WTC11 (cell line): ENCODE results near the gene CCDC175. TPM values are rescaled to one million over a fixed set of nuclear protein-coding genes. Genes with fewer than 3 reads are reported as not detected.

Experiments
- ATAC-seq: fragments of 200-7000 bp; cut with Tn5 transposase; 2 replicates; pipeline ENCODE4 v1.10.0; 2021; ENCODE audit warnings: mild to moderate bottlenecking, moderate library complexity
- CTCF ChIA-PET: fragments of 300-600 bp; sonication (Branson Sonifier 250); formaldehyde crosslinking; loops from one replicate; lab custom pipeline; 2021; ENCODE audit warnings: antibody characterized with exemption; lab: Charles Lee
- POLR2A ChIA-PET: fragments of 350-600 bp; sonication (Branson Sonifier 250); formaldehyde crosslinking; loops from one replicate; lab custom pipeline; 2021; ENCODE audit warnings: antibody characterized with exemption; lab: Charles Lee
- DNase-seq: peaks from one replicate; pipeline ENCODE4 v3.0.0; 2021; ENCODE audit warnings: low spot score
- H3K27ac Mint-ChIP-seq: 2 replicates; pipeline ENCODE4 v1.8.0; 2021; ENCODE audit warnings: mixed read lengths
- H3K27me3 Mint-ChIP-seq: 2 replicates; pipeline ENCODE4 v1.8.0; 2021; ENCODE audit warnings: low read depth, mild to moderate bottlenecking, moderate library complexity, mixed read lengths
- H3K36me3 Mint-ChIP-seq: 2 replicates; pipeline ENCODE4 v1.8.0; 2021; ENCODE audit warnings: mixed read lengths
- H3K4me1 Mint-ChIP-seq: 2 replicates; pipeline ENCODE4 v1.8.0; 2022; ENCODE audit warnings: mixed read lengths
- H3K4me3 Mint-ChIP-seq: 2 replicates; pipeline ENCODE4 v1.8.0; 2021; ENCODE audit warnings: mild to moderate bottlenecking, moderate library complexity, mixed read lengths
- H3K9me3 Mint-ChIP-seq: 2 replicates; pipeline ENCODE4 v1.8.0; 2021; ENCODE audit warnings: mixed read lengths
- AFF4 ChIP-seq: sonication (generic); formaldehyde crosslinking; IDR thresholded peaks from 2 replicates; pipeline ENCODE4 v1.8.1; 2023; ENCODE audit warnings: mild to moderate bottlenecking, missing genetic modification reagents, borderline replicate concordance
- CTCF ChIP-seq: fragments of 200-600 bp; IDR thresholded peaks from 2 replicates; pipeline ENCODE4 v1.8.0; 2022; ENCODE audit warnings: antibody characterized with exemption
- E2F1 ChIP-seq: sonication (generic); formaldehyde crosslinking; IDR thresholded peaks from 2 replicates; pipeline ENCODE4 v1.8.0; 2022; ENCODE audit warnings: mild to moderate bottlenecking, missing genetic modification reagents
- EMX1 ChIP-seq: fragments of 250-450 bp; sonication (Bioruptor Pico); IDR thresholded peaks from 2 replicates; pipeline ENCODE4 v1.8.0; 2021; ENCODE audit warnings: mild to moderate bottlenecking
- ERG ChIP-seq: fragments of 250-450 bp; sonication (Bioruptor Pico); IDR thresholded peaks from 2 replicates; pipeline ENCODE4 v1.8.0; 2021; ENCODE audit warnings: mild to moderate bottlenecking
- ETV6 ChIP-seq: sonication (generic); formaldehyde crosslinking; IDR thresholded peaks from 2 replicates; pipeline ENCODE4 v1.8.1; 2022; ENCODE audit warnings: mild to moderate bottlenecking, missing genetic modification reagents
- FOXP1 ChIP-seq: sonication (generic); formaldehyde crosslinking; IDR thresholded peaks from 2 replicates; pipeline ENCODE4 v1.8.0; 2022; ENCODE audit warnings: missing genetic modification reagents, mild to moderate bottlenecking, moderate library complexity, borderline replicate concordance
- IRF1 ChIP-seq: sonication (generic); formaldehyde crosslinking; IDR thresholded peaks from 2 replicates; pipeline ENCODE4 v1.8.0; 2023; ENCODE audit warnings: missing genetic modification reagents
- IRF2 ChIP-seq: sonication (generic); formaldehyde crosslinking; IDR thresholded peaks from 2 replicates; pipeline ENCODE4 v1.8.0; 2022; ENCODE audit warnings: low read depth, missing genetic modification reagents, borderline replicate concordance
- NR1H2 ChIP-seq: sonication (generic); formaldehyde crosslinking; IDR thresholded peaks from 2 replicates; pipeline ENCODE4 v1.9.0; 2021; ENCODE audit warnings: mild to moderate bottlenecking, moderate library complexity, missing genetic modification reagents
- SMAD4 ChIP-seq: sonication (generic); formaldehyde crosslinking; IDR thresholded peaks from 2 replicates; pipeline ENCODE4 v1.8.0; 2022; ENCODE audit warnings: mild to moderate bottlenecking, missing genetic modification reagents
- SP1 ChIP-seq: sonication (generic); formaldehyde crosslinking; conservative IDR thresholded peaks from 2 replicates; pipeline ENCODE4 v1.8.1; 2022; ENCODE audit warnings: missing genetic modification reagents
- ZBTB21 ChIP-seq: sonication (generic); formaldehyde crosslinking; IDR thresholded peaks from 2 replicates; pipeline ENCODE4 v1.8.1; 2023; ENCODE audit warnings: mild to moderate bottlenecking, missing genetic modification reagents, borderline replicate concordance
- ZBTB43 ChIP-seq: sonication (generic); formaldehyde crosslinking; IDR thresholded peaks from 2 replicates; pipeline ENCODE4 v1.8.1; 2023; ENCODE audit warnings: mild to moderate bottlenecking, missing genetic modification reagents
- ZNF121 ChIP-seq: sonication (generic); formaldehyde crosslinking; IDR thresholded peaks from 2 replicates; pipeline ENCODE4 v1.8.0; 2023; ENCODE audit warnings: missing genetic modification reagents
- ZNF219 ChIP-seq: sonication (generic); formaldehyde crosslinking; IDR thresholded peaks from 2 replicates; pipeline ENCODE4 v1.8.0; 2023; ENCODE audit warnings: missing genetic modification reagents, mild to moderate bottlenecking, borderline replicate concordance
- ZNF317 ChIP-seq: sonication (generic); formaldehyde crosslinking; IDR thresholded peaks from 2 replicates; pipeline ENCODE4 v1.8.1; 2023; ENCODE audit warnings: low read depth, mild to moderate bottlenecking, moderate library complexity, missing genetic modification reagents, borderline replicate concordance
- ZNF425 ChIP-seq: fragments of 250-450 bp; sonication (Bioruptor Pico); conservative IDR thresholded peaks from 2 replicates; pipeline ENCODE4 v1.9.0; 2021; ENCODE audit warnings: mild to moderate bottlenecking
- total RNA-seq: library from RNA; stranded (reverse); gene quantifications from 3 replicates; pipeline ENCODE4 v1.2.3, GENCODE V29; 2021

CCDC175 gene
- total RNA-seq, 1 experiment from 2014 or later: not detected

GRCh38 chr14:59461891-59462290 lies 114.7 kb downstream of the CCDC175 start (continued):
- TF ChIP-seq ERG (CRISPR knock-in tag) (no peak), ZBTB43 (CRISPR knock-in tag) (no peak), ETV6 (no peak), ZNF121 (CRISPR knock-in tag) (no peak), CTCF (no peak)

GRCh38 chr14:59460378-59460777 lies 116.2 kb downstream of the CCDC175 start:
- TF ChIP-seq NR1H2 (CRISPR knock-in tag) (no peak), ZNF121 (CRISPR knock-in tag) (no peak), IRF2 (CRISPR knock-in tag) (no peak), ZNF425 (no peak)
- ATAC-seq: no peak
- CTCF ChIA-PET: no interaction called here

GRCh38 chr14:59458486-59458885 lies 118.1 kb downstream of the CCDC175 start:
- Mint-ChIP-seq H3K4me1 (peaks cover 3% of the 10 kb centered on the region), H3K27me3 (peaks cover 9% of the 10 kb centered on the region), H3K27ac (no peak overlapping the region), H3K4me3 (no peak overlapping the region), H3K9me3 (peaks cover 12% of the 10 kb centered on the region), H3K36me3 (peaks cover 19% of the 10 kb centered on the region)
- CTCF ChIA-PET: interaction anchor here (1.0 kb wide), 1 partner anchor 26 kb away, joined by 3 read pairs; the partner anchor contains the start of genes JKAMP and L3HYPDH
- DNase-seq (no peak), ATAC-seq (no peak)
- POLR2A ChIA-PET: no interaction called here
- no peak for TF ChIP-seq ZNF317 (CRISPR knock-in tag)
- TF ChIP-seq SP1 (CRISPR knock-in tag): no peak
- no peak for TF ChIP-seq ZBTB43 (CRISPR knock-in tag)
- no peak for TF ChIP-seq IRF2 (CRISPR knock-in tag)
- no peak for TF ChIP-seq ZBTB21 (CRISPR knock-in tag)
- no peak for TF ChIP-seq AFF4 (CRISPR knock-in tag)
- TF ChIP-seq E2F1 (CRISPR knock-in tag): no peak
- TF ChIP-seq SMAD4 (CRISPR knock-in tag): no peak
- no peak for TF ChIP-seq ZNF219
- no peak for TF ChIP-seq IRF1 (CRISPR knock-in tag)
- TF ChIP-seq FOXP1: no peak
- no peak for TF ChIP-seq EMX1 (CRISPR knock-in tag)

More at GRCh38 chr14:59460378-59460777, 116.2 kb downstream of the CCDC175 start:
- peaks cover 12% of the 10 kb centered on the region for H3K9me3 Mint-ChIP-seq
- H3K27ac Mint-ChIP-seq: no peak overlapping the region
- H3K4me1 Mint-ChIP-seq: peaks cover 11% of the 10 kb centered on the region
- H3K27me3 Mint-ChIP-seq: peaks cover 16% of the 10 kb centered on the region
- no peak for DNase-seq
- H3K4me3 Mint-ChIP-seq: no peak overlapping the region
- H3K36me3 Mint-ChIP-seq: peaks cover 19% of the 10 kb centered on the region
- POLR2A ChIA-PET: no interaction called here
